H9 (cell line): ENCODE results near the gene HIVEP1. TPM values are rescaled to one million over a fixed set of nuclear protein-coding genes. Genes with fewer than 3 reads are reported as not detected.

Experiments
- DNase-seq: peaks from one replicate; pipeline ENCODE4 v3.0.0-alpha.2; 2017
- H2AFZ ChIP-seq: one replicate; pipeline ENCODE4 v1.6.1; 2013; ENCODE audit warnings: mild to moderate bottlenecking, low read length, control low read depth, moderate library complexity
- H2AK5ac ChIP-seq: 2 replicates; pipeline ENCODE4 v1.6.1; 2013; ENCODE audit warnings: low read length, control low read depth, mixed read lengths; ENCODE audit not compliant: insufficient read length
- H2BK120ac ChIP-seq: one replicate; pipeline ENCODE4 v1.6.1; 2013; ENCODE audit warnings: low read depth, mild to moderate bottlenecking, low read length, control low read depth, inconsistent platforms; ENCODE audit not compliant: poor library complexity, severe bottlenecking
- H2BK12ac ChIP-seq: 2 replicates; pipeline ENCODE4 v1.6.1; 2013; ENCODE audit warnings: low read length, control low read depth, mixed read lengths, low read depth; ENCODE audit not compliant: insufficient read length
- H2BK15ac ChIP-seq: 2 replicates; pipeline ENCODE4 v1.6.1; 2013; ENCODE audit warnings: low read depth, low read length, control low read depth
- H2BK20ac ChIP-seq: one replicate; pipeline ENCODE4 v1.6.1; 2013; ENCODE audit warnings: low read depth, mild to moderate bottlenecking, low read length, control low read depth, inconsistent platforms; ENCODE audit not compliant: poor library complexity, severe bottlenecking
- H2BK5ac ChIP-seq: 2 replicates; pipeline ENCODE4 v1.6.1; 2013; ENCODE audit warnings: low read length, control low read depth, mixed read lengths; ENCODE audit not compliant: insufficient read length
- H3K14ac ChIP-seq: 2 replicates; pipeline ENCODE4 v1.6.1; 2013; ENCODE audit warnings: low read length, control low read depth; ENCODE audit not compliant: insufficient read depth
- H3K18ac ChIP-seq: 2 replicates; pipeline ENCODE4 v1.6.1; 2013; ENCODE audit warnings: low read depth, mild to moderate bottlenecking, mixed read lengths, low read length, control low read depth; ENCODE audit not compliant: insufficient read length
- H3K23ac ChIP-seq: 2 replicates; pipeline ENCODE4 v1.6.1; 2013; ENCODE audit warnings: low read length, control low read depth, mixed read lengths, low read depth; ENCODE audit not compliant: insufficient read length
- H3K23me2 ChIP-seq: 2 replicates; pipeline ENCODE4 v1.6.1; 2013; ENCODE audit warnings: low read depth, mild to moderate bottlenecking, mixed read lengths, low read length, control low read depth; ENCODE audit not compliant: insufficient read length, poor library complexity, severe bottlenecking
- H3K27ac ChIP-seq: 2 replicates; pipeline ENCODE4 v1.5.1; 2013; ENCODE audit warnings: low read length, control low read depth, mixed read lengths, low read depth; ENCODE audit not compliant: insufficient read length
- H3K27me3 ChIP-seq: 2 replicates; pipeline ENCODE4 v1.6.1; 2013; ENCODE audit warnings: low read length, control low read depth, inconsistent platforms; ENCODE audit not compliant: insufficient read depth
- H3K4ac ChIP-seq: 2 replicates; pipeline ENCODE4 v1.6.1; 2013; ENCODE audit warnings: low read depth, mild to moderate bottlenecking, control low read depth, inconsistent platforms, low read length, moderate library complexity
- H3K4me1 ChIP-seq: 2 replicates; pipeline ENCODE4 v1.6.1; 2013; ENCODE audit warnings: low read length, control low read depth, inconsistent platforms; ENCODE audit not compliant: insufficient read depth
- H3K4me2 ChIP-seq: 2 replicates; pipeline ENCODE4 v1.6.1; 2013; ENCODE audit warnings: low read length, control low read depth, mixed read lengths; ENCODE audit not compliant: insufficient read length, insufficient read depth
- H3K56ac ChIP-seq: 2 replicates; pipeline ENCODE4 v1.6.1; 2013; ENCODE audit warnings: low read depth, mild to moderate bottlenecking, mixed read lengths, low read length, control low read depth; ENCODE audit not compliant: insufficient read length
- H3K79me1 ChIP-seq: 2 replicates; pipeline ENCODE4 v1.6.1; 2013; ENCODE audit warnings: low read depth, mild to moderate bottlenecking, moderate library complexity, low read length, control low read depth, inconsistent platforms; ENCODE audit not compliant: insufficient read depth, poor library complexity, severe bottlenecking
- H3K79me2 ChIP-seq: 2 replicates; pipeline ENCODE4 v1.6.1; 2013; ENCODE audit warnings: low read length, control low read depth, inconsistent platforms; ENCODE audit not compliant: insufficient read depth
- H3K9ac ChIP-seq: 2 replicates; pipeline ENCODE4 v1.6.1; 2013; ENCODE audit warnings: low read length, control low read depth, mixed read lengths; ENCODE audit not compliant: insufficient read length; ENCODE audit errors: extremely low read depth
- H3K9me3 ChIP-seq: one replicate; pipeline ENCODE4 v1.6.1; 2013; ENCODE audit warnings: low read depth, low read length, inconsistent platforms; ENCODE audit not compliant: control insufficient read depth
- H3T11ph ChIP-seq: one replicate; pipeline ENCODE4 v1.6.1; 2013; ENCODE audit warnings: mild to moderate bottlenecking, low read length, control low read depth, inconsistent platforms
- H4K20me1 ChIP-seq: one replicate; pipeline ENCODE4 v1.6.1; 2013; ENCODE audit not compliant: control insufficient read depth, insufficient read length, insufficient read depth
- H4K5ac ChIP-seq: 2 replicates; pipeline ENCODE4 v1.6.1; 2013; ENCODE audit warnings: low read depth, mild to moderate bottlenecking, mixed read lengths, low read length, control low read depth; ENCODE audit not compliant: insufficient read length
- H4K8ac ChIP-seq: replicated peaks from 2 replicates; pipeline ENCODE4 v1.6.1; 2013; ENCODE audit warnings: low read length, control low read depth, mixed read lengths, low read depth; ENCODE audit not compliant: insufficient read length
- H4K91ac ChIP-seq: 2 replicates; pipeline ENCODE4 v1.6.1; 2013; ENCODE audit warnings: low read depth, mild to moderate bottlenecking, moderate library complexity, mixed read lengths, low read length, control low read depth; ENCODE audit not compliant: insufficient read length
- H3K27ac Mint-ChIP-seq, 3 experiments: 2 replicates in 2 of 3; 3 replicates in 1 of 3; pipeline ENCODE4 v1.8.0; 2020 to 2021; ENCODE audit warnings: mixed read lengths in 3 of 3, mild to moderate bottlenecking in 1 of 3, moderate library complexity in 1 of 3
- H3K27me3 Mint-ChIP-seq: 2 replicates; pipeline ENCODE4 v1.8.0; 2021; ENCODE audit warnings: low read depth, mild to moderate bottlenecking, moderate library complexity, mixed read lengths
- H3K36me3 Mint-ChIP-seq, 3 experiments: 2 replicates in 2 of 3; 3 replicates in 1 of 3; pipeline ENCODE4 v1.8.0; 2020 to 2021; ENCODE audit warnings: low read depth in 3 of 3, mixed read lengths in 3 of 3; ENCODE audit not compliant: insufficient read depth in 1 of 3
- H3K4me1 Mint-ChIP-seq, 2 experiments: 2 replicates each; pipeline ENCODE4 v1.8.0; 2020; ENCODE audit warnings: mixed read lengths in 2 of 2
- H3K4me3 Mint-ChIP-seq, 2 experiments: 2 replicates in 1 of 2; 3 replicates in 1 of 2; pipeline ENCODE4 v1.8.0; 2020 to 2021; ENCODE audit warnings: mild to moderate bottlenecking in 2 of 2, mixed read lengths in 2 of 2, moderate library complexity in 1 of 2
- H3K9me3 Mint-ChIP-seq, 2 experiments: 2 replicates in 1 of 2; 3 replicates in 1 of 2; pipeline ENCODE4 v1.8.0; 2020; ENCODE audit warnings: mild to moderate bottlenecking in 2 of 2, mixed read lengths in 2 of 2, moderate library complexity in 1 of 2
- WGBS: extraction: QIAGEN DNeasy Blood & Tissue Kit; methylation state at CpG from one replicate; pipeline ENCODE4 v1.1.7; 2013; ENCODE audit warnings: missing lambda C conversion rate, low lambda C conversion rate, mixed read lengths; ENCODE audit not compliant: insufficient read length; ENCODE audit errors: extremely low coverage; 5-methylcytosine and 5-hydroxymethylcytosine counted together
- total RNA-seq: library from RNA; stranded (reverse); gene quantifications from 2 replicates; pipeline ENCODE4 v1.2.1, GENCODE V29; 2021
- TF ChIP-seq, protein P1 (sequence below): fragments of 200-600 bp; sonication (generic); conservative IDR thresholded peaks from 3 replicates; pipeline ENCODE4 v1.8.0; 2021; ENCODE audit warnings: antibody characterized with exemption, mild to moderate bottlenecking

Gene HIVEP1
- total RNA-seq, 1 experiment from 2014 or later, result 44.2 TPM

DNA sequence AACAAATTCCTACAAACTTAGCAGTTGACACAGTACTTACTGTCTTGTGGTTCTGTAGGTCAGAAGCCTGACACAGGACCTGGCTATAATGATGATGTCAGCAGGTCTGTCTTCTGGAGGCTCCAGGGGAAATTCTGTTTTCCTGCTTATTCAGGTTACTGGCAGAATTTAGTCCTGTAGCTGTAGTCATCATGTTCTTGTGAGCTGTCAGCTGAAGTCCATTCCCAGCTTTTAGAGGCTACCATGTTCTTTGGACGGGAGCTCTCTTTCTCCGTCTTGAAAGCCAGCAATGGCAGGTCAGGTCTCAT, 99.2 kb downstream of the HIVEP1 start:
- peaks cover 7% of the 10 kb centered on the region; the same call in 1 of the 2 replicates for H3K4me1 ChIP-seq
- no peak overlapping the region for H3K56ac ChIP-seq
- no peaks in the 10 kb centered on the region for H3K79me1 ChIP-seq
- no peak overlapping the region for H2BK12ac ChIP-seq
- H3K23ac ChIP-seq, result no peak overlapping the region
- no peak overlapping the region for H2BK15ac ChIP-seq
- no peaks in the 10 kb centered on the region for H3K27me3 ChIP-seq
- H3K9me3 Mint-ChIP-seq, result peaks cover 2 to 3% of the 10 kb centered on the region in 2 experiments; a peak in 3 of 5 replicates
- H4K20me1 ChIP-seq, result no peaks in the 10 kb centered on the region
- no peak overlapping the region for H2BK20ac ChIP-seq
- H2BK120ac ChIP-seq, result no peak overlapping the region
- H2AK5ac ChIP-seq, result no peak overlapping the region
- no peak overlapping the region for H3K14ac ChIP-seq
- H3K36me3 Mint-ChIP-seq, result peaks cover 31 to 48% (median 35%) of the 10 kb centered on the region in 3 experiments
- H3T11ph ChIP-seq, result no peak overlapping the region
- no peak overlapping the region for H3K4ac ChIP-seq
- H3K18ac ChIP-seq, result no peak overlapping the region
- no peak overlapping the region for H3K9ac ChIP-seq
- H2AFZ ChIP-seq, result no peak overlapping the region
- H3K9me3 ChIP-seq, result no peaks in the 10 kb centered on the region
- no peak overlapping the region for H3K27ac ChIP-seq
- H3K79me2 ChIP-seq, result no peaks in the 10 kb centered on the region
- H3K23me2 ChIP-seq, result no peaks in the 10 kb centered on the region
- H3K4me3 Mint-ChIP-seq, result no peak overlapping the region
- H4K91ac ChIP-seq, result no peak overlapping the region
- no peak overlapping the region for H2BK5ac ChIP-seq
- WGBS, result no CpG with 5 or more reads among the region's 2 CpGs
- DNase-seq, result no peak
- H3K4me2 ChIP-seq, result no peak overlapping the region
- no peaks in the 10 kb centered on the region for H3K27me3 Mint-ChIP-seq
- no peak overlapping the region for H4K8ac ChIP-seq
- H3K27ac Mint-ChIP-seq, result 0 out of 7 replicates have a peak overlapping the region, but pooled peaks of 1 of the 3 experiments have one; percentile 29
- H3K4me1 Mint-ChIP-seq, result peaks cover 25 to 31% of the 10 kb centered on the region in 2 experiments
- TF ChIP-seq, protein P1, sequence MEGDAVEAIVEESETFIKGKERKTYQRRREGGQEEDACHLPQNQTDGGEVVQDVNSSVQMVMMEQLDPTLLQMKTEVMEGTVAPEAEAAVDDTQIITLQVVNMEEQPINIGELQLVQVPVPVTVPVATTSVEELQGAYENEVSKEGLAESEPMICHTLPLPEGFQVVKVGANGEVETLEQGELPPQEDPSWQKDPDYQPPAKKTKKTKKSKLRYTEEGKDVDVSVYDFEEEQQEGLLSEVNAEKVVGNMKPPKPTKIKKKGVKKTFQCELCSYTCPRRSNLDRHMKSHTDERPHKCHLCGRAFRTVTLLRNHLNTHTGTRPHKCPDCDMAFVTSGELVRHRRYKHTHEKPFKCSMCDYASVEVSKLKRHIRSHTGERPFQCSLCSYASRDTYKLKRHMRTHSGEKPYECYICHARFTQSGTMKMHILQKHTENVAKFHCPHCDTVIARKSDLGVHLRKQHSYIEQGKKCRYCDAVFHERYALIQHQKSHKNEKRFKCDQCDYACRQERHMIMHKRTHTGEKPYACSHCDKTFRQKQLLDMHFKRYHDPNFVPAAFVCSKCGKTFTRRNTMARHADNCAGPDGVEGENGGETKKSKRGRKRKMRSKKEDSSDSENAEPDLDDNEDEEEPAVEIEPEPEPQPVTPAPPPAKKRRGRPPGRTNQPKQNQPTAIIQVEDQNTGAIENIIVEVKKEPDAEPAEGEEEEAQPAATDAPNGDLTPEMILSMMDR, result no peak
- no peak overlapping the region for H4K5ac ChIP-seq
